Mucosa of gallbladder (tissue), 1 donor: Measurements from ENCODE around the gene CLEC4G. TPM values are rescaled to one million over a fixed set of nuclear protein-coding genes. Genes with fewer than 3 reads are reported as not detected.
"Not testable (repeated sequence)": the region's sequence is repeated elsewhere in the genome, so short reads cannot be mapped to it uniquely, and the experiment has no call there.

Experiments
- DNase-seq: peaks from one replicate; pipeline ENCODE4 v3.0.0-alpha.2; 2020; ENCODE audit warnings: low spot score
- total RNA-seq: library from RNA; stranded (reverse); gene quantifications from one replicate; pipeline ENCODE4 v1.2.1, GENCODE V29; 2021
- donor health status: DM: no; HTN: no; CAD: no.

CLEC4G gene, protein sequence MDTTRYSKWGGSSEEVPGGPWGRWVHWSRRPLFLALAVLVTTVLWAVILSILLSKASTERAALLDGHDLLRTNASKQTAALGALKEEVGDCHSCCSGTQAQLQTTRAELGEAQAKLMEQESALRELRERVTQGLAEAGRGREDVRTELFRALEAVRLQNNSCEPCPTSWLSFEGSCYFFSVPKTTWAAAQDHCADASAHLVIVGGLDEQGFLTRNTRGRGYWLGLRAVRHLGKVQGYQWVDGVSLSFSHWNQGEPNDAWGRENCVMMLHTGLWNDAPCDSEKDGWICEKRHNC
- total RNA-seq, result 0.83 TPM

DNA sequence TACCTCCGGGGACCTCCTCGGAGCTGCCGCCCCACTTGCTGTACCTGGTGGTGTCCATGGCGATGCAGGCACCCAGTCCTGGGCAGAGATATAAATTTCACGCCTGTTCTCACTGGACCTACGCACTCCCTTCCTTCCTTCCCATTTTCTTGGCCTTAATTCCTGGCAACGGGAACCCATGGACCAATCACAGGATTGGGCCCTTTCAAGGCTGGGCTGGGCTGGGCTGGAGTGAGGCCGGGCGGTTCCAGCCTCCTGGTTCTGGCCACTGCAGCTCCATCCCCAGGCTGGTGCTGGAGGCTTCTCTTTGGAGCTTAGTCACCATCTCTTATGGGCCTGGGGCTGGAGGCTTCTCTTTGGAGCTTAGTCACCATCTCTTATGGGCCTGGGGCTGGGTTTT lies at the start of gene CLEC4G:
Gene CLEC4G, minus strand, starts transcription at position 66 of the 400 bp plus-strand sequence. Its CDS starts 8 bp downstream, at position 58.
- DNase-seq, result no peak

DNA sequence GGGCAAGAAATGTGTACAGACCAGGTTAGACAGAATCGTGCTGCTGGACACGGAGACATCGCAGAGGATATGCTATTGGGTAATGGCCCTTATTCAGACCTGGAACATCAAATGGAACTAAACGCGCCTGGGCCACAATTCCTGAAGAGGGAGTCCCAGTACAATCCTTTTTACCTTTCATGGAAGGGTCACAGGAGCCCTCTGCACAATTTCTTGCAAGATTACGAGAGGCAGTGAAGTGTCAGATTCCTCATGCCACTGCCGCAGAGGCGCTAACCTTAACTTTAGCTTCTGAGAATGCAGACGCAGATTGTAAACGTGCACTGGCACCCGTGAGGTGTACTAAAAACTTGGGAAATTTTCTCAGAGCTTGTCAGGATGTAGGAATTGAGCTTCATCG lies 49.2 kb upstream of the CLEC4G start:
- no peak for DNase-seq

DNA sequence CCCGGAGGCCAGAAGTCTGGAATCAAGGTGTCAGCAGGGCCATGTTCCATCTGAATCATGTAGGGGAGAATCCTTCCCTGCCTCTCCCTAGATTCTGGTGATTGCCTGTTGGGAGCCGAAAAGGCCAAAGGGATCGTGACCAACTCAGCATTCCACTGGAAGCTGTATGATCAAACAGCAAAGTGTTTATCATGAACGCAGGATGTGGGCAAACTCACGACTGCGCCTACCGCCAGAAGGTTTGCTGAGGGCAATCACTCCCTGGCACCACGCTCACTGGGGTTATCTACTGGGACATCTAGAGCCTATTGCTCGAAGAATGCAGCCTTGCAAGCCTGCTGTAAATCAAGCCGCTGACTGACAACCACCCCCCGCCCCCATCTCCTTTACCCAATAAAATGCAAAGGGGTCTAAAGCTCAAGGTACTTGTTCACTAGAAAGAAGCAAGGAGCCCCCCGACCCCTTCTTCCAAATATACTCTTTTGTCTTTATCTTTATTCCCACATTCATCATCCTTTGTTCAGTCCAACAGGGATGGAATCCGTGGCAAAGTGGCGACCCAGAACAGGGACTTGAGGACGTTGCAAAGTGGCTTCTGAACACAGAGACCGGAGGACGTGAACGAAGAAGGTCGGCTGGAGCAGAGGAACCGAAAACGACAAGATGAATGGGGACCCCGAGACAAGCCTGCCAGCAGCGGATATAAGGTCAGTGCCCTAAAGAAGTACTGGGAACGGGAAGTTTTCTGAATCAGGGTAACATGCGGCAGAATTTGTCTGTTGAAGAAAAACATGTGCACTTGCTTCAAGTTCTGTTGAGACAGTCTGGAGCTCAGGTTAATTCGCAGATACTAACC lies 47.9 kb upstream of the CLEC4G start:
- no peak for DNase-seq

DNA sequence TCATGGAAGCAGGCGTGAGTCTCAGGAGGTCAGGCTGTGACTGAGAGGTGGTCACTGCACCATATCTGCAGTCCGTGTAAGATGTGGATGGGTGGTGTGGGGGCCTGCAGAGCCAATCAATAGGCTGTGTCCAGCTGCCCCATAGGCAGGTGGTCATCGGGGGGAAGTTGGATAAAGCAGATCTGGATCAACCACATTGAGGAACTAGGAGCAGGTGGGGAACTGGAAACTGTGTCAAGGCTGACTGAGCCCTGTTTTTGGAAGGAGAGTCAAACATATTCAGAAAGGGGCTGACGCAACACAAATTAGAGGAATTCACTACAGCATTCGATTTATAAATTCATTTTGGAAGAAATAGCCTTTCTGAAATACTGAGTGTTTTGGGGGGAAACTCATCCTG lies 46.2 kb upstream of the CLEC4G start:
- no peak for DNase-seq

DNA sequence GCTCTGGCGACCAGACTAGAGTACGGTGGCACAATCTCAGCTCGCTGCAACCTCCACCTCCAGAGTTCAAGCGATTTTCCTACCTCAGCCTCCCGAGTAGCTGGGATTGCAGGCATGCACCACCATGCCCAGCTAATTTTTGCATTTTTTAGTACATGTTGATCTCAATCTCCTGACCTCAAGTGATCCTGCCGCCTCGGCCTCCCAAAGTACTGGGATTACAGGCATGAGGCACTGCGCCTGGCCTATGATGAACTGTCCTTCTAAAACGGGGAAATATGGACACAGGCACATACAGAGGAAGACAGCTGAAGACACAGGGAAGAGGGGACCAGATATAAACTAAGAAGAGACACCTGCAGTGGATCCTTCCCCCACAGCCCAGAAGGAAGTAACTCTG lies 43.9 kb upstream of the CLEC4G start:
- DNase-seq, result no peak

DNA sequence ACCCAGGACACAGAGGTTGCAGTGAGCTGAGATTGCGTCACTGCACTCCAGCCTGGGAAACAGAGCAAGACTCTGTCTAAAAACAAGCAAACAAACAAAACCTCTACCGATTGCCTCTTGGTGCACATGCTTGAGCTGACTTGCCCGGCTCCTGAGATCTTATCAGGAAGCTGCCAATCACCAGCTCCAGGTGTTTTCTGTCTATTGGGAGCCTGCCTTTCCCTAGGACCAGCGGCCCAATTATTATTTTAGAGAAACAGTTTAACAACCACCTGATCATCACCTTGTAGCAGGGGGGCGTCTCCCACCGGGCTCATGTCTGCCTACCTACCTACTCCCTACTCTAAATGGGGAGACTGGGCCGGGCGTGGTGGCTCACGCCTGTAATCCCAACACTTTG lies 41.9 kb upstream of the CLEC4G start:
- DNase-seq, result no peak

DNA sequence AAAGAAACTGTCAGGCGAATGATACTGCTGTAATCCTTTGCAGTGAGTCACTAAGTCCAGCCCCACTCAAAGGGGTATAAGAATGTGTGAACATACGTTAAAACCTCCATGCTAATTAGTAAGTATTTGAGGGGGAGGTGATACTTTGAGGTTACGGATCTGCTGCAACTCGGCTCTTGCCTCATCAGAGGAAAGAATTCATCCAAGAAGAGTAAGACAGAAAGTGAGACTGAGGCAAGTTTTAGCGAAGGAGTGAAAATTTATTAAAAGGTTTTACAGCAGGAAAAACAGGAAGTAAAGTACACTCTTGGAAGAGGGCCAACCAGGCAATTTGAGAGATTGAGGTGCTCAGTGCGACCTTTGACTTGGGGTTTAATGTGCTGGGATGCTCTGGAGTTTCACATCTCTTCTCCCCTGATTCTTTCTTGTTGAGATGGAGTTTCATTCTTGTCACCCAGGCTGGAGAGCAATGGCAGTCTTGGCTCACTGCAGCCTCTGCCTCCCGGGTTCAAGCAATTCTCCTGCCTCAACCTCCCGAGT lies 40.9 kb upstream of the CLEC4G start:
- DNase-seq, result no peak

DNA sequence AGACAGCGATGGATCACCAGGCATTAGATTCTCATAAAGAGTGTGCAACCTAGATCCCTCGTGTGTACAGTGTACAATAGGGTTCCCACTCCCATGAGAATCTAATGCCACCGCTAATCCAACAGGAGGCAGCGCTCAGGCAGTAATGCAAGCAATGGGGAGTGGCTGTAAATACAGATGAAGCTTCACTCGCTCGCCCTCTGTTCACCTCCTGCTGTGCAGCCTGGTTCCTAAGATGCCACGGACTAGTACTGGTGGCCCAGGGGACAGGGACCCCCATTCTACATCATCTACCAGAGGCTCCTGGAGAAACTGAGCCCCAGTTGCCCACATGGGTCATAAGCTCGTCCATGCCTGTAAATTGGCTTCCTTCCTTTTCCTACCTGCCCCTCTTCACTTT lies 39.2 kb upstream of the CLEC4G start:
- no peak for DNase-seq

DNA sequence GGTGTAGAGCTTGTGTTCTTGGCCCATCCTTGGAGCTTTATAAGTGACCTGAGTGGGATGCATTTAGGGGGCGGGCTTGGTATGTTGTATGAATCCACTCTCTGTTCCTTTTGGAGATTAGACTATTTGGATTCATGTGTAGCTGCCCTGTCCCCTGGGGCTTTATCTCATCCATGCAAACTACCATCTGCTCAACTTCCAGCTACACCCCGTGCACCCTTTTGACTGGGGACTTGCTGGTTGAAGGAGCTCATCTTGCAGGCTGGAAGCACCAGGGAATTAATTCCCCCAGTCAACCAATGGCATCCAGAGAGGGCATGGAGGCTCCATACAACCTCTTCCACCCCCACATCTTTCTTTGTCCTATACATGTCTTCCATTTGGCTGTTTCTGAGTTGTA lies 37.3 kb upstream of the CLEC4G start:
- no peak for DNase-seq

DNA sequence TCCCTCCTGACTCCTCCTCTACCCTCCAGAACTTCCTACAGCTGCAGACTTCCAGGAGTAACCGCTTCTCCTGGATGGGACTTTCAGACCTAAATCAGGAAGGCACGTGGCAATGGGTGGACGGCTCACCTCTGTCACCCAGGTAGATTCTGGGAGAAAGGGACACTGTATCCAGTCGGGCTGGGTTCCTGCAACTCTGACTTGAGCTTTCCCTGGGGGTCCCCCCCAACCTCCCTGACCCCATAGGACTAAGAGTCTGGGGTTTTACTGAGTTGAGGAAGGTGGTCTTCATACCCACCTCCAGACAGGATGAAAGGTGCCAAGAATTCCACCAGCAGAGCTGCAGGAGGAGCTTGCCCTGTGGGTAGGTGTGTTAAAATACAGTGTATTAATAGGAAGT lies 35.6 kb upstream of the CLEC4G start:
- DNase-seq, result no peak

DNA sequence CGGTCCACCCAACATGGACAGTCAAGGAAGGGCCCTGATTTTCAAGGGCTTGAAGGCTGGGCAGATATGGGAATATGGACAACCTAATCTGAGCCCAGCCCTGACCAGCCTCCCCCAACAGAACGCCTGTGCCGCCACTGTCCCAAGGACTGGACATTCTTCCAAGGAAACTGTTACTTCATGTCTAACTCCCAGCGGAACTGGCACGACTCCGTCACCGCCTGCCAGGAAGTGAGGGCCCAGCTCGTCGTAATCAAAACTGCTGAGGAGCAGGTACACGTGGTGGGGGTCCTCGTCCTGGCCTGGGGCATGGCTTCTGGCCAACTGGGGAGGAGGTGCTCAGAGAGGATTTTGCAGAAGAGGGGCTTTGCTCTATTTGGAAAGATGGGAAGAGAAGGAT lies 34.6 kb upstream of the CLEC4G start:
- no peak for DNase-seq

DNA sequence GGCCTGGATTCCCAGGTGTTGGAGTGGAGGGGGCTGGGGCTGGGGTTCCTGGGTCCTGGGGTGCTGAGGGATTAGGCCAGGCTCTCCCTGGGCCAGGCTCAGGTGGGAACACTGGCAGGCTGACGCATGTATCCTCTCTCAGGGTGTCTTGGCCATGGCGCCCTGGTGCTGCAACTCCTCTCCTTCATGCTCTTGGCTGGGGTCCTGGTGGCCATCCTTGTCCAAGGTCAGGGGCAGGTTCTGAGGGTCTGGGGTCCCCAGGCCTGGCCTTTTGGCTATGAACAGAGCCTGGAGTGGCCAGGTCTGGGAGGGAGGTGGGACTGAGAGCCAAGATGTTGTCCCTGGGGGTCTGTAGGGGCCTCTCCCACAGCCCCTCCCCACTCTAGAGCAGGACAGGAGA lies 33.1 kb upstream of the CLEC4G start:
- DNase-seq, result not testable (repeated sequence)

DNA sequence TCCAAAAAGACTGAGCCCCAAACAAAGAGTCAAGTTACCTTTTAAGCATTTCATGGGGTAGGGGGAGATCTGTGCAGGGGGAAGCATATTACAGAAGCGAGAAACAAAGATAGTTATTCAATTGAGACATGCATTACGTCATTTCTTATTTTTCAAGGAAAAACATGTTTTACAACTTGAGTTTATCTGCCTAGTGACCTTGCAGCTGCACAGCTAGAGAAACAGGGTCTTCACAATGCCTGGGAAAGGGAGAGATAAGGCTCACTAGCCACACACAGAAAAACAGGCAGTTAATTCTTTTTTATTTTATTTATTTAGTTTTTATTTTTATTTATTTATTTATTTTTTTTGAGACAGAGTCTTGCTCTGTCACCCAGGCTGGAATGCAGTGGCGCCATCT lies 32.2 kb upstream of the CLEC4G start:
- DNase-seq, result not testable (repeated sequence)

DNA sequence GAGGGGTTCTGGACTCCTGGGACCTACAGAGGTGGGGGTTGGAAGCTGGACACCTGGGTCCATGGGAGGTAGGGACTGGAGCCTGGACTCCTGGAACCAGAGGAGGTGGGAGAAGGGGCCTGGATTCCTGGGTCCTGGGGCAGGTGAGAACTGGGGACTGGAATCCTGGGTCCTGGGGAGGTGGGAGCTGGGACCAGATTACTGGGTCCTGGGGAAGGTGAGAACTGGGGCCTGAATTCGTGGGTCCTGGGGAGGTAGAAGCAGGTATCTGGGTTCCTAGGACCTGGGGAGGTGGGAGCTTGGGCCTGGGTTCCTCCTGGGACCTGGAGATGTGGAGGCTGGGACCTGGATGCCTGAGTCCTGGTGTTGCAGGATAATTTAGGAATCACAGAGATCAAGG lies 31.8 kb upstream of the CLEC4G start:
- DNase-seq, result no peak

DNA sequence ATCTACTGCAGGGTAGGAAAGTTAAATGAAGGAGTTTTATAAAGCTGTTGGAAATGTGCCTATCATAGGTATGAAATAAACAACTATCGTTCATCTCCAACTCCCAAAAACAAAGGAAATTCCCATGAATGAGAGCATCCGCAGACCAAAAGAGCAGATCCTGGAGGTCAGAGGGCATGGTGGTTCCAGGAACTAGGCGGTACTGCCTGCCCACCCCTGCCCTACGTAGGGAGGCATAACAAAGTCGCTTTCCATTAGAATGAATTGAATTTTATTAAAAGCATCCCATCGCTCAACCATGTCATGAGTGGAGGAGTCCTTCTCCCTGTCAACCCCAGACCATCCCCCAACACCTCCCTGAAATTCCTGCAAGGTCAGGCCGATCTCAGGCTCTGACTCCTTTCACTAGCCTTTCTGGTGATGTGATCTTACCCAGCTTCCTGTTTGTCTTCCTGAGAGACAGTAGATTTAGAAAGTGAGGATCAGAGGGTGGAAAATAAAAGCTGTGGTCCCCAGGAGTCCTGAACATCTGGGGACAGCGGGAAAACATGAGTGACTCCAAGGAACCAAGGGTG lies 30.9 kb upstream of the CLEC4G start, which contains the start of gene CLEC4M:
Gene CLEC4M, plus strand, starts transcription at position 525 of the 575 bp plus-strand sequence. Its CDS starts 24 bp downstream, at position 549.
- no peak for DNase-seq

DNA sequence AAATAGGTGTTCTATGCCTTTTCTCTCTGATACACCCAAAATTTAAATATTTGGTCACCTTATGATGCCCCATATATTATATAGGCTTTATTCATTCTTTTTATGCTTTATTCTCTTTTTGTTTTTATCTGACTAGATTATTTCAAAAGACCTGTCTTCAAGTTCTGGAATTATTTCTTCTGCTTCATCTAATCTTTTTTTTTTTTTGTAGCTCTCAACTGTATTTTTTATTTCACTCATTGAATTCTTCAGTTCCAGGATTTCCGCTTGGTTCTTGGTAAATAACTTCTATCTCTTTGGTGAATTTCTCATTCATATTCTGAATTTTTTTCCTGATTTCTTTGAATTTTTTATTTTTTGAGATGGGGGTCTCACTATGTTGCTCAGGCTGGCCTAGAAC lies 27.2 kb upstream of the CLEC4G start:
- DNase-seq, result no peak

DNA sequence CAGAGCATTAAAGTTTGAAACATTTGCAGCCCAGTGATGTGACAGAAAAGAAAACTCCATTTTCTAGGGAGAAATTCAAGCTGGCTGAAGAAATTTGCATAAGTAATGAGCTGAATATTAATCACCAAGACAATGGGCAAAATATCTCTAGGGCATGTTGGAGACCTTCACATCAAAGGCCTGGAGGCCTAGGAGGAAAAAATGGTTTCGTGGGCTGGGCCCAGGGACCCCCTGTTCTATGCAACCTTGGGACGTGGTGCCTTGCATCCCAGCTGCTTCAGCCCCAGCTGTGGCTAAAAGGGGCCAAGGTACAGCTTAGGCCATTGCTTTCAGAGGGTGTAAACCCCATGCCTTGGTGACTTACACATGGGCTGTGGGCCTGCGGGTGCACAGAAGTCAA lies 25.4 kb upstream of the CLEC4G start:
- DNase-seq, result no peak

DNA sequence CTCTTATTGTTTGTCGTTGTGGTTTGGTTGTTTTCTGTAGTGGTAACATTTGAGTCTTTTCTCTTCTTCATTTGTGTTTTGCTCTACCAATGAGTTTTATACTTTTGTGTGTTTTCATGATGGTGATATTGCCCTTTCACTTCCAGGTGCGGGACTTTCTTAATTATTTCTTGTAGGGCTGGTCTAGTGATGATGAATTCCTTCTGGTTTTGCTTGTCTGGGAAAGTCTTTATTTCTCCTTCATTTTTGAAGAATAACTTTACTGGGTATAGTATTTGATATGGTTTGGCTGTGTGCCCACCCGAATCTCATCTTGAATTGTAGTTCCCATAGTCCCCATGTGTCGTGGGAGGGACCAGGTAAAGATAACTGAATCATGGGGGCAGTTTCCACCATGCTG lies 24.3 kb upstream of the CLEC4G start:
- no peak for DNase-seq

DNA sequence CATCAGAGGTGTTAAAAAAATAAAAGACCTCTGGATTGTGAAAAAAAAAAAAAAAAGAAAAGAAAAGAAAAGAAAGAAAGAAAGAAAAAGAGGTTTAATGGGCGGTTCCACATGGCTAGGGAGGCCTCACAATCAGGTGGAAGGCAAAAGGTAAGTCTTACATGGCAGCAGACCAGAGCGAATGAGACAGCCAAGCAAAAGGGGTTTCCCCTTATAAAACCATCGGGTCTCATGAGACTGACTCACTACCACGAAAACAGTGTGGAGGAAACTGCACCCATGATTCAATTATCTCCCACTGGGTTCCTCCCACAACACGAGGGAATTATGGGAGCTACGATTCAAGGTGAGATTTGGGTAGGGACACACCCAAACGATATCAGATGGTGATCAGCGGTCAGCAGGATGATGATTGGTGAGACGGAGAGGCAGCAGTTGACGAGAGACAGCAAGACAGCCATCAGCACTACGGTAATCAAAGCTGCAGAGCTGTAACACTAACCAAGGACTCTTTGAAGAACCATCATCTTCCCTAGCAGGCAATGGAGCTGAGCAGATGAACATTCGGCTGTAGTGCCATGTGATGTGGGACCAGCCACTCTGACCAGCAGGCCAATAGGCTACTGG lies 19.4 kb upstream of the CLEC4G start:
- no peak for DNase-seq

DNA sequence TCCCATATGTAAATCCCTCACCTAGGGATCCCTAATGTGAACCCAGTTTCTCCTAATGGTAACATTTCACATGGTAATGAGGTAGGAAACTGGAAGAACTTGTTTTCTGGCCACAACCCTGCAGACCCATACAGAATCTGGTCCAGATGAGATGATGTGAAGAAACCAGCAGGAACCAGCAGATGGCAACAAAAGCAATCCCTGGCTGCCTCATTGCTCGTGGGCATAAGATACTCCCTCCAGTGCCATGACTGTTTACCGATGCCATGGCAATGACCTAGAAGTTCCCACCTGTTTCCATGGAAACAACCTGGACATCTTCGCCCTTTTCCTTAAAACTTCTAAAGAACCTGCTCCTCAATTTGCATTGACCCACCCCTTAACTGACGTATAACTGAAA lies 16.8 kb upstream of the CLEC4G start:
- no peak for DNase-seq

DNA sequence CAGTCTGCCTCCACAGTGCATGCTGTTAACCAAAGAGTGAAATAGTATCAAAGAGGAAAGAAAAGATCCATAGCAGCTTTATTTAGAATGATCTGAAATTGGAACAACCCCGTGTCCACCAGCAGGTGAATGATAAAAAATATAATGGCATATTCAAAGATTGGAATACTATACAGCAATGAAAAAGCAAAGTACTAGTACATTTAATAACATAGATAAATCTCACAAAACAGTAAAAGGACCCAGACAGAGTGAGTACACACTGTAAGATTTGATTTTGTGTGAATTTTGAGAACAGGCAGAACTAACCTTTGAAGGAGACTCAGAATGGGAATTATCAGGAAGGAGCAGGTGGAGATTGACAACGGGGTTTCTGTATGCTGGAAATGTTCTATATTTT lies 16.3 kb upstream of the CLEC4G start:
- no peak for DNase-seq
